ENCODE data around the gene GASK1A.

The GASK1A gene

GRCh38 chr3:43106293-43106628, 127.2 kb downstream of the GASK1A start:
- TF ChIP-seq CTCF (IDR thresholded peaks at IDR 0.05; ENCODE audit: control extremely low read depth, extremely low read depth, low read depth, missing control alignments) = no peak
- CTCF ChIA-PET = no interaction called here

More at GRCh38 chr3:43106293-43106628, 127.2 kb downstream of the GASK1A start:
- POLR2A ChIA-PET = no interaction called here
- DNase-seq (ENCODE audit: extremely low spot score) = no peak

Measured in GM10248 (cell line).